HG03066 (cell line): ENCODE measurements around the gene DIP2C.
"Not testable (repeated sequence)": the region's sequence is repeated elsewhere in the genome, so short reads cannot be mapped to it uniquely, and the experiment has no call there.

Source experiments
- ATAC-seq: cut with Tn5 transposase; IDR thresholded peaks from one replicate; pipeline ENCODE4 v1.9.1; 2021; ENCODE audit warnings: low read depth; ENCODE audit not compliant: unreplicated experiment

The DIP2C gene

GRCh38 chr10:618229-618989 lies 71.1 kb downstream of the DIP2C start:
- no peak for ATAC-seq

GRCh38 chr10:617471-617870 lies 72.0 kb downstream of the DIP2C start:
- ATAC-seq, result no peak

- no peak for ATAC-seq
Measured at GRCh38 chr10:615583-616152, 73.8 kb downstream of the DIP2C start.

GRCh38 chr10:614790-615582 lies 74.5 kb downstream of the DIP2C start:
- ATAC-seq, result no peak

GRCh38 chr10:614139-614711 lies 75.2 kb downstream of the DIP2C start:
- no peak for ATAC-seq

- no peak for ATAC-seq
Measured at GRCh38 chr10:613271-614138, 76.0 kb downstream of the DIP2C start.

- ATAC-seq, result no peak
Measured at GRCh38 chr10:612696-613095, 76.8 kb downstream of the DIP2C start.

- not testable (repeated sequence) for ATAC-seq
Measured at GRCh38 chr10:610642-611305, 78.7 kb downstream of the DIP2C start.

GRCh38 chr10:609868-610545 lies 79.5 kb downstream of the DIP2C start:
- no peak for ATAC-seq

GRCh38 chr10:609262-609658 lies 80.2 kb downstream of the DIP2C start:
- no peak for ATAC-seq

- no peak for ATAC-seq
Measured at GRCh38 chr10:608331-609261, 80.9 kb downstream of the DIP2C start.

GRCh38 chr10:607545-608185 lies 81.8 kb downstream of the DIP2C start:
- no peak for ATAC-seq

GRCh38 chr10:606762-607544 lies 82.5 kb downstream of the DIP2C start:
- ATAC-seq, result no peak

GRCh38 chr10:605632-606325 lies 83.7 kb downstream of the DIP2C start:
- ATAC-seq, result no peak

- ATAC-seq, result no peak
Measured at GRCh38 chr10:604716-605631, 84.5 kb downstream of the DIP2C start.
